GM12878 (cell line): ENCODE results near the gene COQ2. TPM values are rescaled to one million over a fixed set of nuclear protein-coding genes. Genes with fewer than 3 reads are reported as not detected.

Source experiments
- BHLHE40 ChIP-seq, 2 experiments: fragments of 450-650 bp in 1 of 2; IDR thresholded peaks; 2 replicates each; pipeline ENCODE4 v1.6.1; 2011 to 2017; ENCODE audit warnings: low read depth in 2 of 2, borderline replicate concordance in 1 of 2, improper control_type of control experiment in 1 of 2, low read length in 1 of 2, mild to moderate bottlenecking in 1 of 2
- BMI1 ChIP-seq: fragments of 450-650 bp; IDR thresholded peaks from 2 replicates; pipeline ENCODE4 v1.6.1; 2016; ENCODE audit warnings: mild to moderate bottlenecking, moderate library complexity, borderline replicate concordance
- LARP7 ChIP-seq: fragments of 450-650 bp; IDR thresholded peaks from 2 replicates; pipeline ENCODE4 v1.6.1; 2017; ENCODE audit warnings: mild to moderate bottlenecking
- MAX ChIP-seq: IDR thresholded peaks from 2 replicates; pipeline ENCODE4 v1.6.1; 2012; ENCODE audit warnings: low read depth, low read length, improper control_type of control experiment
- NFYA ChIP-seq: IDR thresholded peaks from 2 replicates; pipeline ENCODE4 v1.6.1; 2011; ENCODE audit warnings: low read depth, mild to moderate bottlenecking, low read length, improper control_type of control experiment, borderline replicate concordance
- POLR2AphosphoS5 ChIP-seq: IDR thresholded peaks from 2 replicates; pipeline ENCODE4 v1.6.1; 2011; ENCODE audit warnings: mild to moderate bottlenecking, low read length, inconsistent platforms
- SMARCA5 ChIP-seq: fragments of 450-650 bp; IDR thresholded peaks from 2 replicates; pipeline ENCODE4 v1.6.1; 2017; ENCODE audit warnings: mild to moderate bottlenecking
- USF1 ChIP-seq: IDR thresholded peaks from 2 replicates; pipeline ENCODE4 v1.6.1; 2011; ENCODE audit warnings: borderline replicate concordance, low read depth, mild to moderate bottlenecking, moderate library complexity, mixed read lengths, low read length; ENCODE audit not compliant: insufficient read depth; ENCODE audit errors: extremely low read length
- USF2 ChIP-seq: IDR thresholded peaks from 2 replicates; pipeline ENCODE4 v1.6.1; 2011; ENCODE audit warnings: low read depth, low read length, improper control_type of control experiment, borderline replicate concordance
- ZNF592 ChIP-seq: fragments of 450-650 bp; IDR thresholded peaks from 2 replicates; pipeline ENCODE4 v1.6.1; 2017; ENCODE audit warnings: mild to moderate bottlenecking, moderate library complexity
- ZNF687 ChIP-seq: fragments of 450-650 bp; IDR thresholded peaks from 2 replicates; pipeline ENCODE4 v1.6.1; 2017; ENCODE audit warnings: mild to moderate bottlenecking, moderate library complexity
- polyA plus RNA-seq, 11 experiments: library from polyadenylated mRNA; depleted of rRNA in 4 of 11; unstranded in 6 of 11; stranded (reverse) in 5 of 11; fragments of >200 nt; fragmentation: Nextera tagmentation in 4 of 11; fragmentation: Illumina TruSeq in 1 of 11; extraction: Ambion mirVana in 4 of 11; extraction: Trizol in 1 of 11; gene quantifications; 1 replicate in 1 of 11; 2 replicates in 10 of 11; pipeline versions ENCODE4 v1.2.1 to v1.2.3, GENCODE V29; 2011 to 2016; ENCODE audit warnings: inconsistent platforms in 2 of 11, missing spikeins in 2 of 11, low read depth in 1 of 11
- total RNA-seq, 4 experiments: library from RNA; depleted of rRNA in 3 of 4; stranded (reverse); fragments of >200 nt in 3 of 4; fragmentation: Illumina TruSeq in 1 of 4; extraction: Trizol in 1 of 4; gene quantifications; 2 replicates each; pipeline versions ENCODE4 v1.2.1 to v1.2.3, GENCODE V29; 2013 to 2021

The COQ2 gene
- total and polyA plus RNA-seq, 10 of the 15 experiments (the other 5 are each of a cell fraction or from before 2014, with no cell fraction given) = 5.0 to 46.7 (median 19.1) TPM

- TF ChIP-seq ZNF687 = peak; percentile 67
- peak; percentile 57; the same call in 1 of the 2 replicates for TF ChIP-seq ZNF592
- TF ChIP-seq BMI1 = no peak
- TF ChIP-seq SMARCA5 = no peak
- TF ChIP-seq USF2 = no peak
- TF ChIP-seq USF1 = peak; percentile 39
- no peak for TF ChIP-seq POLR2AphosphoS5
- peak; percentile 75 to 88 for TF ChIP-seq BHLHE40 (IDR thresholded peaks at IDR 0.05; ENCODE audit: borderline replicate concordance in 1 of 2, low read depth in 2 of 2, low read length in 1 of 2)
- peak; percentile 48; the same call in 1 of the 2 replicates for TF ChIP-seq MAX
- no peak for TF ChIP-seq NFYA
- TF ChIP-seq LARP7 = peak; percentile 61; the same call in 1 of the 2 replicates
These were observed 67.5 kb downstream of the COQ2 start (continued) for GRCh38 chr4:83216959-83217683.
